Right lobe of liver (tissue), 6 donors: Measurements from ENCODE around the gene NFIB. TPM values are rescaled to one million over a fixed set of nuclear protein-coding genes. Genes with fewer than 3 reads are reported as not detected.

ENCODE experiments used
- ATAC-seq, 4 donors: fragments of 200-7000 bp; cut with Tn5 transposase; one replicate each; pipeline ENCODE4 v1.9.1; 2020; ENCODE audit warnings: mild to moderate bottlenecking in 4 of 4, moderate library complexity in 4 of 4
- DNase-seq, 3 donors: peaks; one replicate each; pipeline ENCODE4 v3.0.0-alpha.2; 2020
- H3K27ac ChIP-seq, 3 donors: fragments of 200-600 bp; one replicate each; pipeline ENCODE4 v1.8.0; 2022
- H3K27me3 ChIP-seq, 2 donors: fragments of 200-600 bp; one replicate each; pipeline ENCODE4 v1.8.0; 2022
- H3K36me3 ChIP-seq, 4 donors: fragments of 200-600 bp; sonication (generic) in 1 of 4; one replicate each; pipeline versions ENCODE4 v1.5.1 to v1.8.0; 2017 to 2022; ENCODE audit warnings: control low read depth in 1 of 4
- H3K4me1 ChIP-seq, 4 donors: fragments of 200-600 bp; sonication (generic) in 1 of 4; one replicate each; pipeline versions ENCODE4 v1.5.1 to v1.8.0; 2017 to 2022; ENCODE audit warnings: control low read depth in 1 of 4
- H3K4me3 ChIP-seq, 3 donors: fragments of 200-600 bp; one replicate each; pipeline ENCODE4 v1.8.0; 2022
- H3K9me3 ChIP-seq, 4 donors: fragments of 200-600 bp; sonication (generic) in 1 of 4; one replicate each; pipeline versions ENCODE4 v1.5.1 to v1.8.0; 2017 to 2022; ENCODE audit warnings: control low read depth in 1 of 4
- POLR2A ChIP-seq: fragments of 450-650 bp; IDR thresholded peaks from one replicate; pipeline ENCODE4 v1.6.1; 2017; ENCODE audit warnings: antibody characterized with exemption, mild to moderate bottlenecking
- WGBS: methylation state at CpG from one replicate; pipeline ENCODE4 v1.1.6; 2018; ENCODE audit warnings: low coverage, low lambda C conversion rate; ENCODE audit not compliant: insufficient coverage; ENCODE audit errors: missing lambda C conversion rate; 5-methylcytosine and 5-hydroxymethylcytosine counted together
- intact Hi-C, 2 donors: fragments of 100-400 bp; cut with DNase I; formaldehyde crosslinking; loops; one replicate each; pipeline versions ENCODE4 v1.11.2 to v1.14.1; 2022
- total RNA-seq, 6 experiments: library from RNA; depleted of rRNA in 2 of 6; stranded (reverse); fragments of >200 nt in 2 of 6; fragmentation: NEBNext Ultra II Directional in 3 of 6; extraction: Animal tissue kit (Norgen Biotek cat#: 25700) in 3 of 6; gene quantifications; one replicate each; pipeline versions ENCODE4 v1.1.0 to v1.2.4, GENCODE V29; 2016 to 2023
- TF ChIP-seq, protein P1 (sequence below), 4 donors: fragments of 200-600 bp in 3 of 4; fragments of 450-650 bp in 1 of 4; IDR thresholded peaks; one replicate each; pipeline versions ENCODE4 v1.5.1 to v1.8.0; 2016 to 2022; ENCODE audit warnings: antibody characterized with exemption in 4 of 4, mild to moderate bottlenecking in 2 of 4
- donor health status: DM: no; HTN: yes; CAD: no.
- donor health status: DM: no; HTN: no; CAD: no.
- donor health status: DM: no; HTN: no; CAD: no.
- donor health status: DM: no; HTN: yes; CAD: no.
- donor health status: DM: no; HTN: yes; CAD: no.

NFIB gene
- total RNA-seq, 6 experiments from 2014 or later, result 23.0 to 45.3 (median 39.6) TPM

DNA sequence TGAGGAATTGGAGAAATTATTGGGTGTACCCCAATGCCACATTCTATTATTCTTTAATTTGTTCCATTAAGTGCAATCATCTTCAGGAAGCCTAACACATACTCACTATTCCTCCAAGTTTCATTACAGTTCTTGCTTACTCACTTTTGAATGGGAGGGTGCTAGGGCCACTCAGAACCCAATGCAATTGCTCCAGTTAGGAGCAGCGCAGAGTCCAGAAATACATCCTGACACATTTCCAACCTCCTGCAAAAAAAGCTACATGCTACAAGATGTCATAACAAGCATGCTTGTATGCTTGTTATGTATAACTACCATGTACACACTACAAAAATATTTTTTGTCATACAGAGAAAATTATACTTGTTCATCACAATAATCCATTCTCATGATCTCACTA, 27.8 kb downstream of the NFIB start:
- intact Hi-C loops, result no loop called here
- no peak overlapping the region for H3K27ac ChIP-seq
- ATAC-seq (no peak), DNase-seq (no peak)
- peaks cover 0 to 15% (median 5%) of the 10 kb centered on the region in 4 donors for H3K4me1 ChIP-seq
- no peaks in the 10 kb centered on the region for H3K36me3 ChIP-seq
- TF ChIP-seq, protein P1, sequence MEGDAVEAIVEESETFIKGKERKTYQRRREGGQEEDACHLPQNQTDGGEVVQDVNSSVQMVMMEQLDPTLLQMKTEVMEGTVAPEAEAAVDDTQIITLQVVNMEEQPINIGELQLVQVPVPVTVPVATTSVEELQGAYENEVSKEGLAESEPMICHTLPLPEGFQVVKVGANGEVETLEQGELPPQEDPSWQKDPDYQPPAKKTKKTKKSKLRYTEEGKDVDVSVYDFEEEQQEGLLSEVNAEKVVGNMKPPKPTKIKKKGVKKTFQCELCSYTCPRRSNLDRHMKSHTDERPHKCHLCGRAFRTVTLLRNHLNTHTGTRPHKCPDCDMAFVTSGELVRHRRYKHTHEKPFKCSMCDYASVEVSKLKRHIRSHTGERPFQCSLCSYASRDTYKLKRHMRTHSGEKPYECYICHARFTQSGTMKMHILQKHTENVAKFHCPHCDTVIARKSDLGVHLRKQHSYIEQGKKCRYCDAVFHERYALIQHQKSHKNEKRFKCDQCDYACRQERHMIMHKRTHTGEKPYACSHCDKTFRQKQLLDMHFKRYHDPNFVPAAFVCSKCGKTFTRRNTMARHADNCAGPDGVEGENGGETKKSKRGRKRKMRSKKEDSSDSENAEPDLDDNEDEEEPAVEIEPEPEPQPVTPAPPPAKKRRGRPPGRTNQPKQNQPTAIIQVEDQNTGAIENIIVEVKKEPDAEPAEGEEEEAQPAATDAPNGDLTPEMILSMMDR (IDR thresholded peaks at IDR 0.05), result no peak
- no peak for TF ChIP-seq POLR2A
- H3K27me3 ChIP-seq, result no peaks in the 10 kb centered on the region
- no peak overlapping the region for H3K4me3 ChIP-seq
- H3K9me3 ChIP-seq, result no peaks in the 10 kb centered on the region
- WGBS, result 100% methylated on average over 1 of the region's 1 CpG

DNA sequence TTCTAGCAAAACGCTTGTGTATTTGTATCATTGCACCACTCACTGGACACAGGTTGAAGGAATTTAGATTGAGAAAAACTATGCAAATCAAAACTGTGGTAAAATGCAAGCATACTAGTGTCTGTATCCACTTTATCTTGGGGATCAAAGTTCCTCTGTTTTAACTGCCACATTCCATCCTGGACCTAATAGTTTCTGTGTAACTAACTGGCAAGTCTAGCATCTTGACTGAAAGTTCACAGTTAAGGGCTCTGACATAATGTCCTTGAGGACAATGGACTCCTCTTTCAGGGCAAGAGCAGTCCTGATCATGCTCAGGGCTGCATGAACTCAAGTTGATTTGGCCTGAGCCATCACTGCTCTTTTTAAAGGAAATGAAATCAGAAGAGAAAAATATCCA, 30.7 kb downstream of the NFIB start:
- H3K9me3 ChIP-seq, result no peaks in the 10 kb centered on the region
- peaks cover 0 to 15% (median 3%) of the 10 kb centered on the region in 4 donors for H3K4me1 ChIP-seq
- WGBS, result 33% methylated on average over 1 of the region's 1 CpG
- TF ChIP-seq POLR2A, result no peak
- TF ChIP-seq, protein P1 (IDR thresholded peaks at IDR 0.05), result no peak
- intact Hi-C loops, result no loop called here
- no peak for DNase-seq
- peak; percentile 44 to 55 (median 52) for ATAC-seq
- no peak overlapping the region for H3K4me3 ChIP-seq
- no peaks in the 10 kb centered on the region for H3K36me3 ChIP-seq
- no peak overlapping the region for H3K27ac ChIP-seq
- no peaks in the 10 kb centered on the region for H3K27me3 ChIP-seq

DNA sequence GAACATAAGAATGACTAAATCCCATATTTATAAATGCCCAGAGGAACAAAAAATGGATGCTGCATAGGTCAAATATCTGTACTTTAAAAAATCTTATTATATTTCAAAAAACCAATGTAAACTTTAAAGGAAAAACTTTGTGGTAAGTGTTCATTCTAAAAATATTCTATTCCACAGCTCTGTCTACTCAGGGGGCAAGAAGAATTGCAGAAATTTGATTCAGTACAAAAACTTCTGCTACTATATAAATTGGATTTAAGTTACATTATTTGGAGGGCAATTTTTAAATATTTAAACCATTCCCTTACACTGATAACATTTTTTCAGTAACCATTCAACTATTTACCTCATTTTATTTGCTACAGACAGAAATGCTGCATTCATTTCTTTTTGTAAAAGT, 32.1 kb downstream of the NFIB start:
- no peaks in the 10 kb centered on the region for H3K36me3 ChIP-seq
- no peak overlapping the region for H3K27ac ChIP-seq
- ATAC-seq, result no peak
- no peak overlapping the region for H3K4me3 ChIP-seq
- no peaks in the 10 kb centered on the region for H3K27me3 ChIP-seq
- no peaks in the 10 kb centered on the region for H3K9me3 ChIP-seq
- DNase-seq, result no peak
- TF ChIP-seq POLR2A, result no peak
- TF ChIP-seq, protein P1 (IDR thresholded peaks at IDR 0.05), result no peak
- intact Hi-C loops, result no loop called here
- peaks cover 0 to 15% (median 3%) of the 10 kb centered on the region in 4 donors for H3K4me1 ChIP-seq

DNA sequence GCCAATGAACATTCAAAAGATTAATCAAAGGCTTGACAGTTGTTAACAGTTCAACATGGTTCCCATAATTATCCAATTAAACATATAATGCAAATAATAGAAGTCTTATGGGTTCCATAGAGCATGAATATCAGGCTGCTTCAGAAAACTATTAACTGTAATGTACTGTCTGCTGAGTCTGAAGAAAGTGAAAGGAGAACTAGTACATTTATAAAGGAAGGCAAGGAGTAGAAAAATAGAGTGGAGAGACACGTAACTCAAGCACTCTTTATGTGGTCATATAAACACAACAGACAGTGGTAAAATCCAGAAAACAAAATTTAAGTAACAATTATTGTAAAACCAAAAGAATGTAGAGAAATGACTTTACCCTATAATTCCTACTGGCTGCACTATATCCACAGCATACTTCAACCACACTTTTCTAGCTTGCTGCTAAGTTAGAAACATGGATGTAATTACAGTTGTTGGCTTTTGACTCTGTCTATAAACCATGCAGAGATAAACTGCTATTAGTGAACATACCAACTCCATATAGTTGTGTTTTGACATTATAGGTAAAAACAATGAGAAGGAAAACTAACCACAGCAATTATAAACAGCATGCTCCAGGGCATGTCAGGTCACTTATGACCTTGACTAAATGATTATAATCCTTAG, 32.7 kb downstream of the NFIB start:
- DNase-seq (no peak), ATAC-seq (no peak)
- Histone ChIP-seq H3K4me3 (no peak overlapping the region), H3K4me1 (peaks cover 0 to 15% (median 3%) of the 10 kb centered on the region in 4 donors), H3K27ac (no peak overlapping the region), H3K36me3 (no peaks in the 10 kb centered on the region), H3K9me3 (no peaks in the 10 kb centered on the region), H3K27me3 (no peaks in the 10 kb centered on the region)
- WGBS, result 0% methylated on average over 1 of the region's 1 CpG
- TF ChIP-seq, protein P1 (IDR thresholded peaks at IDR 0.05), result no peak
- TF ChIP-seq POLR2A, result no peak
- intact Hi-C loops, result no loop called here
